ENCODE measurements around the gene SLC25A38.

Gene SLC25A38

GRCh38 chr3:39338201-39338600, 45.0 kb upstream of the SLC25A38 start:
- H3K27me3 ChIP-seq (replicated peaks; ENCODE audit: insufficient read depth, low read length) = no peaks in the 10 kb centered on the region
- no peak overlapping the region for H3K4me3 ChIP-seq (ENCODE audit: low read length)
- H3K9ac ChIP-seq (ENCODE audit: low read length) = no peak overlapping the region
- H3K27ac ChIP-seq (ENCODE audit: low read length) = no peak overlapping the region
- no peaks in the 10 kb centered on the region for H4K20me1 ChIP-seq (ENCODE audit: insufficient read depth, low read length)
- no peaks in the 10 kb centered on the region for H3K4me1 ChIP-seq (ENCODE audit: low read length)
- H3K9me2 ChIP-seq (replicated peaks; ENCODE audit: insufficient read depth, low read length) = no peaks in the 10 kb centered on the region
- no peak overlapping the region for H3K4me2 ChIP-seq (ENCODE audit: low read depth, low read length)
- H3K36me3 ChIP-seq (replicated peaks; ENCODE audit: insufficient read depth, low read length) = no peaks in the 10 kb centered on the region
- H3K9me3 ChIP-seq (replicated peaks; ENCODE audit: insufficient read depth, low read length) = no peaks in the 10 kb centered on the region
- TF ChIP-seq EZH2 (optimal IDR thresholded peaks at IDR 0.05; ENCODE audit: low read depth, low read length) = no peak
- TF ChIP-seq EZH2phosphoT487 (IDR thresholded peaks at IDR 0.05; ENCODE audit: low read length) = no peak
- no peak for TF ChIP-seq CTCF (IDR thresholded peaks at IDR 0.05; ENCODE audit: low read length)
- DNase-seq = no peak
- no peak overlapping the region for H2AFZ ChIP-seq (ENCODE audit: low read length)
- no peaks in the 10 kb centered on the region for H3F3A ChIP-seq (ENCODE audit: insufficient read depth, low read length)
- H3K79me2 ChIP-seq (ENCODE audit: low read length) = no peaks in the 10 kb centered on the region

DNA sequence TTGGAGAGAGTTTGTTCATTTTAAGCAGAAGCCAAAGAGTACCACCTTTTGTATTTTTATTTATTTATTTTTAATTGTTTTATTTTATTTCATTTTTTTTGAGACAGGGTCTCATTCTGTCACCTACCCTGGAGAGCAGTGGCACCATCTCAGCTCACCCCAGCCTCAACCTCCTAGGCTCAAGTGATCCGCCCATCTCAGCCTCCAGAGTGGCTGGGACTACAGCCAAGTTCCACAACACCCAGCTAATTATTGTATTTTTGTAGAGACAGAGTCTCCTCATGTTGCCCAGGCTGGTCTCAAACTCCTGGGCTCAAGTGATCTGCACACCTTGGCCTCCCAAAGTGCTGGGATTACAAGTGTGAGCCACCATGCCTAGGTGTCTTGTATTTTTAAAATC, 44.1 kb upstream of the SLC25A38 start:
- no peak overlapping the region for H3K4me3 ChIP-seq (ENCODE audit: low read length)
- no peaks in the 10 kb centered on the region for H3F3A ChIP-seq (ENCODE audit: insufficient read depth, low read length)
- H3K9me3 ChIP-seq (replicated peaks; ENCODE audit: insufficient read depth, low read length) = no peaks in the 10 kb centered on the region
- no peak for DNase-seq
- no peaks in the 10 kb centered on the region for H4K20me1 ChIP-seq (ENCODE audit: insufficient read depth, low read length)
- H2AFZ ChIP-seq (ENCODE audit: low read length) = no peak overlapping the region
- H3K36me3 ChIP-seq (replicated peaks; ENCODE audit: insufficient read depth, low read length) = no peaks in the 10 kb centered on the region
- no peak overlapping the region for H3K4me2 ChIP-seq (ENCODE audit: low read depth, low read length)
- no peaks in the 10 kb centered on the region for H3K79me2 ChIP-seq (ENCODE audit: low read length)
- no peak overlapping the region for H3K27ac ChIP-seq (ENCODE audit: low read length)
- TF ChIP-seq EZH2phosphoT487 (IDR thresholded peaks at IDR 0.05; ENCODE audit: low read length) (no peak), CTCF (IDR thresholded peaks at IDR 0.05; ENCODE audit: low read length) (no peak), EZH2 (optimal IDR thresholded peaks at IDR 0.05; ENCODE audit: low read depth, low read length) (no peak)
- H3K4me1 ChIP-seq (ENCODE audit: low read length) = no peaks in the 10 kb centered on the region
- no peak overlapping the region for H3K9ac ChIP-seq (ENCODE audit: low read length)
- H3K27me3 ChIP-seq (replicated peaks; ENCODE audit: insufficient read depth, low read length) = no peaks in the 10 kb centered on the region
- H3K9me2 ChIP-seq (replicated peaks; ENCODE audit: insufficient read depth, low read length) = no peaks in the 10 kb centered on the region

DNA sequence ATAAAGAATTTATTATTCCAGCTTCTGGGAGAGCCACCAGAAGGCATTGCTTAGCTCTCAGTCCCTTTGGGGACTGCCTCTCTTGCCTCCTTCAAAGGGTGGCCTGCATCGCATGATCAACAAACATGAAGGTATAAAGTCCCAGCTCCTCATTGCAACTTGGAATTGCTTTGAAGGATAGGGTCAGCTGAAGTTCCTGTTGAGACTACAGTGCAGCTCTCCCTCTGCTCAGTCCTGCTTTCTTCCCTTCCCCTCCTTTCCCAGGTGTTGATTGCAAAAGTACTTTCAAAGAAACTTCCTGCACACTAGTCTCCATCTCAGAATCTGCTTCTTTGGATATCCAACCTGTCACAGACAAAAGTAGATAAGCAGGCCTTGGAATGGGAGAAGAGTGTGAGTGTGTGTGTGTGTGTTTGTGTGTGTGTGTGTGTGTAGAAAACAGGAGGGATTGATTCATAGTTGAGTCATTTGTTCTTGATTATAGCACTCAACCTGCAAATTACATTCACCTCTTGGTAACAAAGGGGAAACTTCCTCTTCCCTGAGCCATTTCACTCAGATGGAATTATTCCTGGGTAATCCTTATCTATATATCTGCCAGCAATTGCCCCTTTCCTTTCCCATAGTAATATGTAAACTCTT, 40.0 kb upstream of the SLC25A38 start:
- H3K9me2 ChIP-seq (replicated peaks; ENCODE audit: insufficient read depth, low read length) = no peaks in the 10 kb centered on the region

More for the DNA sequence above, 40.0 kb upstream of the SLC25A38 start:
- Histone ChIP-seq H3K4me1 (ENCODE audit: low read length) (peaks cover 19% of the 10 kb centered on the region), H3K4me2 (ENCODE audit: low read depth, low read length) (no peak overlapping the region), H3K9me3 (replicated peaks; ENCODE audit: insufficient read depth, low read length) (no peaks in the 10 kb centered on the region), H3K79me2 (ENCODE audit: low read length) (no peaks in the 10 kb centered on the region), H3K27me3 (replicated peaks; ENCODE audit: insufficient read depth, low read length) (no peaks in the 10 kb centered on the region), H3K27ac (ENCODE audit: low read length) (no peak overlapping the region), H3F3A (ENCODE audit: insufficient read depth, low read length) (peaks cover 5% of the 10 kb centered on the region; the same call in 1 of the 2 replicates), H2AFZ (ENCODE audit: low read length) (no peak overlapping the region), H3K36me3 (replicated peaks; ENCODE audit: insufficient read depth, low read length) (no peaks in the 10 kb centered on the region), H3K4me3 (ENCODE audit: low read length) (no peak overlapping the region), H3K9ac (ENCODE audit: low read length) (no peak overlapping the region), H4K20me1 (ENCODE audit: insufficient read depth, low read length) (no peaks in the 10 kb centered on the region)
- no peak for TF ChIP-seq EZH2 (optimal IDR thresholded peaks at IDR 0.05; ENCODE audit: low read depth, low read length)
- no peak for TF ChIP-seq EZH2phosphoT487 (IDR thresholded peaks at IDR 0.05; ENCODE audit: low read length)
- no peak for TF ChIP-seq CTCF (IDR thresholded peaks at IDR 0.05; ENCODE audit: low read length)
- DNase-seq = no peak

Measured in MM.1S (cell line).